RKO (cell line): ENCODE measurements around the gene SEC11C.
"Not testable (repeated sequence)": the region's sequence is repeated elsewhere in the genome, so short reads cannot be mapped to it uniquely, and the experiment has no call there.

ENCODE experiments used
- DNase-seq: peaks from one replicate; pipeline ENCODE4 v3.0.0-alpha.2; 2016; ENCODE audit warnings: low spot score

The SEC11C gene

DNA sequence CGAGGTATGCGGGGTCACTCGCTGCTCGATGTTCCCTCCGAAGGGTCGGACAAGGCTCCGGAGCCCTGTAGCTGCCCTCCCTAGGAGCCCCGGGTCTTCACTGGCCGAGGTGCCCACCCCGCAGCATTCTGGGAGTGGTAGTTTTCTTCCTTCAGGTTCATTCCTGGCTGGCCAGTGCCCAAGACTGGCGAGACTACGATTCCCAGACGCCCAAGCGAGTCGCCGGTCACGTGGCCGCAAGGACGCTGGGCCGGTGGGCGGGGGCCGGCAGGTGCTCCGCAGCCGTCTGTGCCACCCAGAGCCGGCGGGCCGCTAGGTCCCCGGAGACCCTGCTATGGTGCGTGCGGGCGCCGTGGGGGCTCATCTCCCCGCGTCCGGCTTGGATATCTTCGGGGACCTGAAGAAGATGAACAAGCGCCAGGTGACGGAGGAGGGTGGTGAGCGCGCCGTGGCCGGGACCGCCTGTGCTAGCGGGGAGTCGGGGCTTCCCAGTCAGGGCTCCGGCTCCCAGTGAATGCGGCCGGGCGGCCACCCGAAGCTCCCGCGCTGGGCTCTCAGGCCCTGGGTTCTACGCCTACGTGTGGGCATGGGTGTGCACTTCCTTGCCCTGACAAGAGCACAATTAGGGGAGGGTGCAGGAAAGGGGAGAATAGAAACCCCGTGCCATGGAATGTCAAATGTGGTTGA, at the start of gene SEC11C:
TSS of gene SEC11C (plus strand) at position 270 of the 687 bp plus-strand sequence. CDS start at position 335, 65 bp downstream.
- peak; percentile 96 for DNase-seq

- no peak for DNase-seq
These were observed 48.6 kb upstream of the SEC11C start for GRCh38 chr18:59090966-59091603.

DNA sequence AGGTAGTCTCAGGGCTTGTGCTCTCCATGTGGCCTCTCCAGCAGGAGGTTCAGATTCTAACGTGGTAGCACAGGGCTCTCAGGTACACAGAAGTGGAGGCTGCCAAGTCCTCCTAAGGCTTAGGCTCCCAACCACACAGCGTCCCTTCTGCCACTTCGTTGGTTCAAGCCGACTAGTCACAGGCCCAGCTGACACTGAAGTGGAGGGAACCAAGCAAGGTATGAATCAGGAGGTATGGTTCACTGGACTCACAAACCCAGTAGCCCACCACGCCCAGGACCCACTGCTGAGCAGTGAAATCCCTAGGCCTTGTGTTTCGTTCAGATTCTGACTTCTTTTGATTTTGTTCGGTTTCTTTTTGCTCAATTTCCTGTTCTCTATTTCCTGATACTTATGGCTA, 46.0 kb upstream of the SEC11C start:
- DNase-seq = no peak

- no peak for DNase-seq
These were observed 45.1 kb upstream of the SEC11C start for GRCh38 chr18:59094569-59094968.

DNA sequence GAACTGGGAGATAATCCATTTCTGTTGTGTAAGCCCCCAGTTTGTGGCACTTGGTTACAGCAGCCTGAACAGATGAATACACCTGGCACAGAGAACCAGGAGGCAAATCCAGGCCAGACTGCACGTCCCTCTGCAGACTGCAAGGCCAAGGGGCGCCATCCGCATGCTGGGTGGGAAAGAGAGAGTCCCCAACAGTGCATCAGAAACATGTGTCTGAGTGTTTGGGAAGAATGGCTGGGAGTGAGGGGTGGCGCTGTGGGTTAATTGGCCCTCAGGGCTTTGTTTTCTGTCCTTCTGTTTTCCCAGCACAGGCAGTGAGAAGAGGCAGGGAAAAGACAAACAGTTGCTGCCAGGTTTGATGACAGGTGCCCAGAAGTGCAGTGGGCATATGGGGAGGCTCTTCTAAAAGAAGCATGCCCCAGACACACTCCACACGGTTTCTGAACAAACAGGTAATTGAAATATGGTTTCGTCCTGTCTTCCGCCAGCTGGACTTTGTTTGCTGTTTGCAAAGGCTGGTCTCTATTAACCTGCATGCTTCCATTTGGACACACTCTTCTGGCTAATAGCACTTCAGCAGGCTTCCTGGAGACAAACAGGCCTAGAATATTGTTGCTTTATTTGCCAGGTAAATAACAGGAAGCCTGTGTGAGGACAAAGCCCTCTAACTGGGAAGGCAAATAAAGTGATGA, 43.4 kb upstream of the SEC11C start:
- DNase-seq = no peak

DNA sequence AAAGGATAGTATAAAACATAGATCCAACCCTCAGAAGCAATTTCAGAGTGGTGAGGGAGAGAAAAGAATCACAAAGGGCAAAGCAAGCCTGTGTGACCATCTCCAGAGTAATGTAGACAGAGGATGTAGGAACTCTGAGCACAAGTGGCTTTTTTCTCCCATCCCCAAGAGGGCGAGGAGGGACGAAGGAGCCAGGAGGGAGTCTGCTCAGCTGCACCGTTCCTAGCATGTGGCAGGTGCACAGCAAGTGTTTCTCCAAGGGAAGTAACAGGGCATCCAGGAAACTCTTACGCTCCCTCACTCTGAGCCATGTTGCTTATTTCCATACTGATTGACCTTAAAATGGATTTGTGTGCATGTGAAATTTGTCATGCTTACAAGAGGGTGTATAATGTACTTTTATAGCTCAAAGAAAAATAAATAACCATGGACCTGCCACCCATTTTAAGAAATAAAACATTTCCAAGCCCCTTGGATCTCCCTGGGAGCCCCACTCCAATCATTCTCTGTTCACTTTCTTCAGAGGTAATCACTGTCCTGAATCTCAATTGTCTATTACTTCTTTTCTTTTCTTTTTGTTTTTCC, 37.8 kb upstream of the SEC11C start:
- no peak for DNase-seq

- no peak for DNase-seq
These were observed 30.3 kb upstream of the SEC11C start for GRCh38 chr18:59109375-59109774.

GRCh38 chr18:59114160-59114559, 25.5 kb upstream of the SEC11C start:
- no peak for DNase-seq

DNA sequence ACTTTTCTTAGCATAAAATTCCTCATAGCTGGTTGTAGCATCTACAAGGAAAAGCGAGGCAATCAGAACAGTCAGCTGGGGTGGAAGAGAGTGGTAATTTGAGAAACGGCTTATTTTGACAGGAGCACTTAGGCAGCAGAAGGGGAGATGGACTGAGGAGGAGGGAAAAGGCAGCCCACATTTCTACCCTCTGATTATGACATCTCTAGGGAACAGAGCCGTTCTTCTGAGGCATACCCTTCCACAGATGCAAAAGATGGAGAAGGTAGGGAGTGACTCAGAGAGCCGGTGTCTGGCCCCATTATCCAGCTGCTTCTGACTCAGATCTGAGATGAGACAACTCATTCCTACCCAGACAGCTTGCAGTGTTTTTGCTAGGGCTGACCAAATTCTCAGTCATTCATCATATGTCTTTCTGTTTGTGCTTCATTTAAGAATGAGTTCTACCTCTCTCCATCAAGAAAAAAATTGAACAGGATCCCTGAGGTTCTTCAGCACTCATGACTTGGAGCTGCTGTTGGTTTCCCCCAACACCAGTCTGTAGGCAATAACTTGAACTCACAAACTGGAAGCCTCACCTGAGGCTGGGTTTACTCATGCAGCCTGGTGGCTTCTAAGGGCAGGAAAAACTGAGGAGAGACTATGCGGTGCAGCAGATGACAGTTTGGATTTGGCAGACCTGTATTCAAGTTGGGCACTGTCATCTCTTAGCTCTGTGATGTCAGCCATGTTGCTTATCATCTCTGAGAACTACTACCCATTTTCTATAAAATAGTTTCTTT, 15.9 kb upstream of the SEC11C start:
- peak; percentile 90 for DNase-seq

GRCh38 chr18:59124370-59124704, 15.3 kb upstream of the SEC11C start:
- DNase-seq = no peak

- DNase-seq = no peak
These were observed 12.6 kb upstream of the SEC11C start for GRCh38 chr18:59127047-59127446.

GRCh38 chr18:59129951-59130703, 9.6 kb upstream of the SEC11C start:
- no peak for DNase-seq

- DNase-seq = no peak
These were observed 6.7 kb upstream of the SEC11C start for GRCh38 chr18:59132810-59133465.

DNA sequence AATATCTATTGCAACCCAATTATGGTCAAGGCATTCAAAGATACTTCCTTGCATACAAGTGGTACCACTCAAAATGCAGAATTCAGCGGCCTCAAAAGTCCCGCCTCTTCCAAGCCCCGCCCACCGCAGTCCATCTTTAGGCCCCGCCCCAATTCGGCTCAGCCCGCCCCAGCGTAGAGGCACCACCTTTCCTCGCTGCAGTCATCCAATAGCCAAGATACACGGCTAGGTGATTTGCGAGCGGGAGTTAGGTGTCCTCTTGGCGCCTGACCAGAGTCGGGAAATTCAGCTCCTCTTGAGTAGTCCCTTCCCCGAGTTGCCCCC, 431 bp upstream of the SEC11C start:
- peak; percentile 90 for DNase-seq

- DNase-seq = peak; percentile 56
These were observed 710 bp downstream of the SEC11C start for GRCh38 chr18:59140302-59140885.

- no peak for DNase-seq
These were observed 1.8 kb downstream of the SEC11C start for GRCh38 chr18:59141294-59142068.

DNA sequence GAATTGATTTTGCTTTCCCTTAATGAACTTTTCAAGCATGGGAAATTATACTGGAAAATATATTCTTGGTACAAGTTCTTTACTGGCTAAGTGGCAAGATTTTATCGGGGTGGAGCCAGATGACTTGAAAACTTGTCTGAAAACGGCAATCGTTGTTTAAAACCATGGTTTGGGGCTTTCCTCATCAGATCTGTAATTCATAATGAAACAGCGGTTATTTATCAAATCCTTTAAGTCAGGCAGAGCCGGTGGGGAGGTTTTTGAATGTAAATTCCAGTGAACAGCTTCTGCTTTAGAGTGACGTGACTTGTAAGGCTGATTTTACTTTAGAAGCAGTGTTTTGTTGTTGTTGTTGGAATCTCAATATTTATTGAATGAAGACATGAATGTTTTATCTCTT, 2.6 kb downstream of the SEC11C start:
- DNase-seq = no peak

GRCh38 chr18:59142800-59143416, 3.2 kb downstream of the SEC11C start:
- DNase-seq = not testable (repeated sequence)

DNA sequence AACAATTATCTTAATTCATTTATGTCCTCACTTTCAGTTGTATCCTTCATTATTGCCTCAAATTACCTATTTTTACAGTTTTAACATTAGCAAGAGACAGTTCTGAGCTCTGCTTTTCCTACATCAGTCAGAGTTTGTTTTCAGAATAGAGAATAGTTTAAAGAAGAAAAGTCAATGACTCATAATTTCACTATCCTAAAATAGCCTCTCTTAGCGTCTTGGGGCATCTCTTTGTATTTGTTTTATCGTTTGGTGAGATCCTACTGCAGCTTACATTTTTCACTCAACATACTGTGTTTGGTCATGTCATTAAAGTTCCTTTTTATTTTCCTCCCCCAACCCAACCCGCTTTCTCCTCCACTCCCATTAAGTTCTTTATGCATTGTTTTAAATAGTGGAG, 3.8 kb downstream of the SEC11C start:
- DNase-seq = no peak
